GM18520 (cell line): ENCODE results near the gene HDAC4.

Experiments
- ATAC-seq: cut with Tn5 transposase; IDR thresholded peaks from one replicate; pipeline ENCODE4 v1.9.1; 2021; ENCODE audit not compliant: unreplicated experiment

HDAC4 gene

GRCh38 chr2:239259603-239260298, 141.1 kb downstream of the HDAC4 start:
- no peak for ATAC-seq

GRCh38 chr2:239259173-239259572, 141.6 kb downstream of the HDAC4 start:
- no peak for ATAC-seq

- ATAC-seq = no peak
Measured at GRCh38 chr2:239258248-239258647, 142.6 kb downstream of the HDAC4 start.

- no peak for ATAC-seq
Measured at GRCh38 chr2:239257511-239257937, 143.3 kb downstream of the HDAC4 start.

GRCh38 chr2:239256350-239256743, 144.5 kb downstream of the HDAC4 start:
- no peak for ATAC-seq

- no peak for ATAC-seq
Measured at GRCh38 chr2:239255628-239256349, 145.0 kb downstream of the HDAC4 start.

- no peak for ATAC-seq
Measured at GRCh38 chr2:239255218-239255617, 145.6 kb downstream of the HDAC4 start.

GRCh38 chr2:239253701-239254436, 147.0 kb downstream of the HDAC4 start:
- ATAC-seq = no peak

- ATAC-seq = no peak
Measured at GRCh38 chr2:239253264-239253663, 147.6 kb downstream of the HDAC4 start.

- ATAC-seq = no peak
Measured at GRCh38 chr2:239252801-239253200, 148.0 kb downstream of the HDAC4 start.

GRCh38 chr2:239252393-239252792, 148.4 kb downstream of the HDAC4 start:
- ATAC-seq = no peak

- no peak for ATAC-seq
Measured at GRCh38 chr2:239251971-239252370, 148.8 kb downstream of the HDAC4 start.

GRCh38 chr2:239250216-239251081, 150.4 kb downstream of the HDAC4 start:
- ATAC-seq = no peak

GRCh38 chr2:239249776-239250175, 151.0 kb downstream of the HDAC4 start:
- no peak for ATAC-seq

- no peak for ATAC-seq
Measured at GRCh38 chr2:239249048-239249447, 151.8 kb downstream of the HDAC4 start.

GRCh38 chr2:239247401-239248245, 153.2 kb downstream of the HDAC4 start:
- ATAC-seq = no peak

GRCh38 chr2:239246723-239247122, 154.1 kb downstream of the HDAC4 start:
- no peak for ATAC-seq

GRCh38 chr2:239245872-239246721, 154.7 kb downstream of the HDAC4 start:
- no peak for ATAC-seq

- ATAC-seq = no peak
Measured at GRCh38 chr2:239245107-239245506, 155.7 kb downstream of the HDAC4 start.
